Activated T-helper 1 cell treated with anti-CD3 and anti-CD28 coated beads, Interleukin-2, amount 50 U/mL, for 16 hours (primary cell): ENCODE measurements around the gene FAM98A.

ENCODE experiments used
- DNase-seq, 2 donors: peaks; one replicate each; pipeline ENCODE4 v3.0.0-alpha.2; 2020; ENCODE audit warnings: low read depth in 1 of 2, low spot score in 1 of 2

Gene FAM98A

GRCh38 chr2:33599175-33599942 lies at the start of gene FAM98A:
Gene FAM98A, minus strand, starts transcription at chr2:33599299. Its CDS starts 78 bp downstream, at chr2:33599221.
- DNase-seq: peak; percentile 98

DNA sequence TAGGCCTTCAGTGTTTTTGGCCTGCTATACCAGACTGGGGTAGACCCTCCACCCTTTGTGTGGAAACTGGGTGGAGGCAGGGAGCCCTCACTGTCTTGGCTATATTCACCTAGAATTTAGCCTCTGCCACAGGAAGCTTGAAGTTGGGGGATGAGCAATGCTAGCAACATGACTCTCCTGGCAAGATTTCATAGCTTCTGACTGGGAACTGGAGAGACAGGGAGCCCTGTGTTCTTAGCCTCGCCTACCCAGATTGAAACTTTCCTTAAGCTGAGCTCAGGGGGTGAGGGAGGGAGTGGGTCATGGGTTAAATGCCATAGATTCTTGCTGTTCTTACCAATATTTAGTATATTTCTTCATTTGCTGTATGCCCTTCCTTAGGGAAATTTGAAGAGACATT lies 46.8 kb upstream of the FAM98A start:
- DNase-seq: no peak

GRCh38 chr2:33644215-33644614 lies 45.1 kb upstream of the FAM98A start:
- no peak for DNase-seq

- DNase-seq: no peak
These were observed 36.9 kb upstream of the FAM98A start for GRCh38 chr2:33636001-33636400.

- no peak for DNase-seq
These were observed 35.3 kb upstream of the FAM98A start for GRCh38 chr2:33634261-33634910.

GRCh38 chr2:33633315-33633714 lies 34.2 kb upstream of the FAM98A start:
- DNase-seq: no peak

GRCh38 chr2:33632831-33633230 lies 33.7 kb upstream of the FAM98A start:
- no peak for DNase-seq

- no peak for DNase-seq
These were observed 29.1 kb upstream of the FAM98A start for GRCh38 chr2:33628031-33628827.

- DNase-seq: no peak
These were observed 19.9 kb upstream of the FAM98A start for GRCh38 chr2:33619028-33619427.

- DNase-seq: no peak
These were observed 18.9 kb upstream of the FAM98A start for GRCh38 chr2:33617989-33618388.

- DNase-seq: no peak
These were observed 18.3 kb upstream of the FAM98A start for GRCh38 chr2:33617401-33617800.

- DNase-seq: no peak
These were observed 17.8 kb upstream of the FAM98A start for GRCh38 chr2:33616873-33617272.

DNA sequence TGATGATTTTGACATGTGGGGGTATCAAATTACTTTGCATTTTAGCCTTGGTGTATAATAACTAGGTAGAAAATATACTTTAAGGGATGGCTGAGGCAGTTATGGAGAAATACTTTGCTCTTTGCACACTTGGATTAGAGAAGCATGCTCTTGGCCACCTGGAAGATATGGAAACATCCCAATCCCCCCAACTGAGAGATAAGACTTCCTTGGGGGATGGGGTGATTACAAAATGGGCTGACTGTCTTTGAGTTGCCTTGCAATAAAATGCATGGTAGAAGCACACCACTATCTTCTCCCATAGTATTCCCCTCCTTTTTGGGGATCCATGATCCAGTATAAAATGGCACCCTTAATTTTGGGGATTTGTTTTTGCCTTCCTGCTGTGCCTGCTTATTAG lies 15.1 kb upstream of the FAM98A start:
- DNase-seq: no peak

GRCh38 chr2:33607905-33608304 lies 8.8 kb upstream of the FAM98A start:
- no peak for DNase-seq

GRCh38 chr2:33607251-33607721 lies 8.2 kb upstream of the FAM98A start:
- DNase-seq: no peak

DNA sequence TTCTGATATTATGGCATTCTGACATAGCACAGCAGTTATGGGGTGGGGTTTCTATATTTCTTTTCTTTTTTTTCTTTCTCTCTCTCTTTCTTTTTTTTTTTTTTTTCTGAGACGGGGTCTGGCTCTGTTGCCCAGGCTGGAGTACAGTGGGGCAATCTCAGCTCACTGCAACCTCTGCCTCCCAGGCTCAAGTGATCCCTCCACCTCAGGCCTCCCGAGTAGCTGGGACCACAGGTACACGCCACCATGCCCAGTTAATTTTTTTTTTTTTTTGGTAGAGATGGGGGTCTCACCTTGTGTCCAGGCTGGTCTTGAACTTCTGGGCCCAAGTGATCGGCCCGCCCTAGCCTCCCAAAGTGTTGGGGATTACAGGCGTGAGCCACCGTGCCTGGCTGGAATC lies 7.5 kb upstream of the FAM98A start:
- no peak for DNase-seq

- no peak for DNase-seq
These were observed 7.0 kb upstream of the FAM98A start for GRCh38 chr2:33606100-33606499.

DNA sequence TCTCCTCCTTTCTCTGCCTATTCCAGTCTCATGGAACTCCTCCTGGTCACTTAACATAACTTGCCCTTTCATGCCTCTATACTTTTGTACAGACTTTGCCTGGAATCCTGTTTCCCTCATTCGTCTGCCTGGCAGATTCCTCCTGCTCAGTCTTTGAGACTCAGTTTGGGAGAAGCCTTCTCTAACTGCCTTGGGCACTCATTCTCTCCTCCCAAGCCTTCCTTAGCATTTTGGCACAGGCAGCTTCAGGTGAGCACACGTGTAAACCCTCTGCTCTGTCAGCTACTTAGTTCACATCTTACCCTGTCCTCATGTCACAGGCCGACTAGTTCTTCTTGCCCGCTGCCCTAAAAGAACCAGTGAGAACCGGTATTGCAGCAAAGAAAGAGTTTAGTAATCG lies 6.0 kb upstream of the FAM98A start:
- no peak for DNase-seq

GRCh38 chr2:33603416-33603815 lies 4.3 kb upstream of the FAM98A start:
- no peak for DNase-seq

GRCh38 chr2:33602201-33602830 lies 3.2 kb upstream of the FAM98A start:
- DNase-seq: no peak

- DNase-seq: no peak
These were observed 769 bp upstream of the FAM98A start for GRCh38 chr2:33599943-33600192.
